ENCODE measurements around the gene SMARCD3.

SMARCD3 gene

GRCh38 chr7:151193203-151193978 is 55.1 kb downstream of the SMARCD3 start:
- DNase-seq: no peak
- peaks cover 7% of the 10 kb centered on the region for H3K4me1 Mint-ChIP-seq
- H3K36me3 Mint-ChIP-seq: no peaks in the 10 kb centered on the region
- CTCF ChIA-PET: no interaction called here
- peaks cover 31% of the 10 kb centered on the region for H3K27me3 Mint-ChIP-seq
- H3K9me3 Mint-ChIP-seq: no peaks in the 10 kb centered on the region
- no peak overlapping the region for H3K4me3 Mint-ChIP-seq
- H3K27ac Mint-ChIP-seq: no peak overlapping the region

- Mint-ChIP-seq H3K4me3 (no peak overlapping the region), H3K27me3 (peaks cover 35% of the 10 kb centered on the region)
- CTCF ChIA-PET: no interaction called here
These were observed 56.4 kb downstream of the SMARCD3 start for GRCh38 chr7:151192002-151192539.

DNA sequence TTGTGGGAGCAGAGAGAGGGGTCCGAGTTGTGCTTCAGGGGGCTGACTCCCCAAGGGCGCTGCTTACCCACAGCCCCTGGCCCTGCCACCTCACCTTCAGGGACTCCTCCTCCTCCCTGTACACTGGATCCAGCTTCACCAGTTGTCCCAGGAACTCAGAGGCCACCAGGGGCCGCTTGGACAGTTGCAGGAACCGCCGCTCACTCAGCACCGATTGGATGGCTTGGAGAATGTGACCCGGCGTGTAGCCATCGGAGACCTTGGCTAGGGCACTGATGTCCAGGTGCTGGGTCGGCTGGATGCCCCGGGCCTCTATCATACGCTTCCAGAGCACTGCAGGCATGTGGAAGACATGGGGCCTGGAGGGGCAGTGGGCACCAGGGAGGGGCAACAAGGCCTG is 57.0 kb downstream of the SMARCD3 start:
- Mint-ChIP-seq H3K27me3 (peaks cover 35% of the 10 kb centered on the region), H3K4me1 (peaks cover 7% of the 10 kb centered on the region), H3K9me3 (no peaks in the 10 kb centered on the region), H3K4me3 (no peak overlapping the region), H3K36me3 (no peaks in the 10 kb centered on the region), H3K27ac (no peak overlapping the region)
- DNase-seq: no peak
- CTCF ChIA-PET: no interaction called here

More at GRCh38 chr7:151192002-151192539, 56.4 kb downstream of the SMARCD3 start:
- no peak overlapping the region for H3K27ac Mint-ChIP-seq
- H3K36me3 Mint-ChIP-seq: no peaks in the 10 kb centered on the region
- H3K4me1 Mint-ChIP-seq: peaks cover 7% of the 10 kb centered on the region
- no peaks in the 10 kb centered on the region for H3K9me3 Mint-ChIP-seq
- DNase-seq: no peak

DNA sequence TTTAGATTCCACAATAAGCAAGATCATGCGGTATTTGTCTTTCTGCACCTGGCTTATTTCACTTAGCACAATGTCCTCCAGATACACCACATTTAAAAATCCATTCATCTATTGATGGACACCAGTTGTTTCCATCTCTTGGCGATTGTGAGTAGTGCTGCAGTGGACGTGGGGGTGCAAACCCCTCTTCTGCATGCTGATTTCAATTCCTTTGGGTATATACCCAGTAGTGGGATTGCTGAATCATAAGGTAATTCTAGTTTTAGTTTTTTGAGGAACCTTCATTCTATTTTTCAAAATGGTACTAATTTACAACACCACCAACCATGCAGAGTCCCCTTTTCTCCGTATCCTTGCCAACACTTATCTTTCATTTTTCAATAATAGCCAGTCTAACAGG is 59.5 kb downstream of the SMARCD3 start:
- DNase-seq: no peak
- Mint-ChIP-seq H3K4me3 (no peak overlapping the region), H3K36me3 (no peaks in the 10 kb centered on the region), H3K27me3 (peaks cover 30% of the 10 kb centered on the region), H3K9me3 (no peaks in the 10 kb centered on the region), H3K27ac (no peak overlapping the region), H3K4me1 (peaks cover 3% of the 10 kb centered on the region)
- CTCF ChIA-PET: no interaction called here
